Measurements from ENCODE around the gene PIEZO2.

PIEZO2 gene

DNA sequence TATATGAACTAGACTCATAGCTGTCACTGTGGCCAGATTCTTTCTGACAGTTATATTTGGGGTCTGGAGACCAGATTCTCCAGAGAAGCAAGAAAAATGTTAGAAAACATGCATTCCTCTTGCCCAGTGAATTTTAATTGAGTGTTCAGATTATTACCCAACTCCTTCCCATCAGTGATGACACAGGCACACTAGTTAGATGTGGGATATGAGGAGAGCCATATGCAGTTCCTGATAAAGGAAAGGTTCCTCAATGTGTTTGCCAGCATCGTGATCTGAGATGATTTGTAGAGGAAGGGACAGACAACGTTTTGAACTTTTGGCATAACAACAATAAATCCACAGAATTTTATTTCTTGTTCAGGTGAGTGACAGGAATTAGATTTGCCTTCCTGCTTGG is 308.6 kb downstream of the PIEZO2 start:
- Histone ChIP-seq H3K27ac (ENCODE audit: extremely low read depth, low read depth, low read length) (no peak overlapping the region), H3K4me3 (ENCODE audit: low read depth, low read length) (no peak overlapping the region), H3K9me3 (ENCODE audit: control insufficient read depth, insufficient read depth, low read depth, low read length) (no peaks in the 10 kb centered on the region), H3K36me3 (ENCODE audit: control insufficient read depth in 2 of 2, insufficient read depth in 1 of 2, low read length in 2 of 2) (no peaks in the 10 kb centered on the region), H3K4me1 (ENCODE audit: control insufficient read depth, insufficient read depth, low read length) (no peaks in the 10 kb centered on the region)
- ChIA-PET CTCF (interaction anchor here (4.0 kb wide), 1 partner anchor 11 kb away, joined by 25 read pairs; no protein-coding TSS in a partner anchor), POLR2A (no interaction called here)
- no peak for TF ChIP-seq ZNF24 (tag by site-specific recombination; IDR thresholded peaks at IDR 0.05)
- TF ChIP-seq ZIC2 (tag by site-specific recombination; IDR thresholded peaks at IDR 0.05) = no peak
- no peak for TF ChIP-seq ZNF600 (tag by site-specific recombination; IDR thresholded peaks at IDR 0.05)
- no peak for TF ChIP-seq ZNF660 (tag by site-specific recombination; IDR thresholded peaks at IDR 0.05)
- TF ChIP-seq ZNF133 (tag by site-specific recombination; IDR thresholded peaks at IDR 0.05) = no peak
- TF ChIP-seq, protein P1, sequence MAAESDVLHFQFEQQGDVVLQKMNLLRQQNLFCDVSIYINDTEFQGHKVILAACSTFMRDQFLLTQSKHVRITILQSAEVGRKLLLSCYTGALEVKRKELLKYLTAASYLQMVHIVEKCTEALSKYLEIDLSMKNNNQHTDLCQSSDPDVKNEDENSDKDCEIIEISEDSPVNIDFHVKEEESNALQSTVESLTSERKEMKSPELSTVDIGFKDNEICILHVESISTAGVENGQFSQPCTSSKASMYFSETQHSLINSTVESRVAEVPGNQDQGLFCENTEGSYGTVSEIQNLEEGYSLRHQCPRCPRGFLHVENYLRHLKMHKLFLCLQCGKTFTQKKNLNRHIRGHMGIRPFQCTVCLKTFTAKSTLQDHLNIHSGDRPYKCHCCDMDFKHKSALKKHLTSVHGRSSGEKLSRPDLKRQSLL (tag by site-specific recombination; IDR thresholded peaks at IDR 0.05) = no peak
- TF ChIP-seq ZNF621 (tag by site-specific recombination; IDR thresholded peaks at IDR 0.05) = no peak
- TF ChIP-seq SP7 (tag by site-specific recombination; IDR thresholded peaks at IDR 0.05) = no peak

- Histone ChIP-seq H3K4me1 (ENCODE audit: control insufficient read depth, insufficient read depth, low read length) (no peaks in the 10 kb centered on the region), H3K9me3 (ENCODE audit: control insufficient read depth, insufficient read depth, low read depth, low read length) (no peaks in the 10 kb centered on the region), H3K36me3 (ENCODE audit: control insufficient read depth in 2 of 2, insufficient read depth in 1 of 2, low read length in 2 of 2) (no peaks in the 10 kb centered on the region), H3K27ac (ENCODE audit: extremely low read depth, low read depth, low read length) (no peak overlapping the region), H3K4me3 (ENCODE audit: low read depth, low read length) (no peak overlapping the region)
- CTCF ChIA-PET = interaction anchor here (0.6 to 4.0 kb wide), 4 partner anchors 12 to 351 kb away, joined by 3 to 25 read pairs (median 5); no protein-coding TSS in a partner anchor
- TF ChIP-seq ZNF223 (tag by site-specific recombination; IDR thresholded peaks at IDR 0.05) (no peak), ZNF292 (tag by site-specific recombination; IDR thresholded peaks at IDR 0.05; ENCODE audit: borderline replicate concordance, low read depth) (no peak), HIC1 (tag by site-specific recombination; IDR thresholded peaks at IDR 0.05) (no peak), ZNF121 (tag by site-specific recombination; IDR thresholded peaks at IDR 0.05) (no peak), HOXA7 (CRISPR knock-in tag; IDR thresholded peaks at IDR 0.05; ENCODE audit: borderline replicate concordance) (no peak)
- TF ChIP-seq, protein P2, sequence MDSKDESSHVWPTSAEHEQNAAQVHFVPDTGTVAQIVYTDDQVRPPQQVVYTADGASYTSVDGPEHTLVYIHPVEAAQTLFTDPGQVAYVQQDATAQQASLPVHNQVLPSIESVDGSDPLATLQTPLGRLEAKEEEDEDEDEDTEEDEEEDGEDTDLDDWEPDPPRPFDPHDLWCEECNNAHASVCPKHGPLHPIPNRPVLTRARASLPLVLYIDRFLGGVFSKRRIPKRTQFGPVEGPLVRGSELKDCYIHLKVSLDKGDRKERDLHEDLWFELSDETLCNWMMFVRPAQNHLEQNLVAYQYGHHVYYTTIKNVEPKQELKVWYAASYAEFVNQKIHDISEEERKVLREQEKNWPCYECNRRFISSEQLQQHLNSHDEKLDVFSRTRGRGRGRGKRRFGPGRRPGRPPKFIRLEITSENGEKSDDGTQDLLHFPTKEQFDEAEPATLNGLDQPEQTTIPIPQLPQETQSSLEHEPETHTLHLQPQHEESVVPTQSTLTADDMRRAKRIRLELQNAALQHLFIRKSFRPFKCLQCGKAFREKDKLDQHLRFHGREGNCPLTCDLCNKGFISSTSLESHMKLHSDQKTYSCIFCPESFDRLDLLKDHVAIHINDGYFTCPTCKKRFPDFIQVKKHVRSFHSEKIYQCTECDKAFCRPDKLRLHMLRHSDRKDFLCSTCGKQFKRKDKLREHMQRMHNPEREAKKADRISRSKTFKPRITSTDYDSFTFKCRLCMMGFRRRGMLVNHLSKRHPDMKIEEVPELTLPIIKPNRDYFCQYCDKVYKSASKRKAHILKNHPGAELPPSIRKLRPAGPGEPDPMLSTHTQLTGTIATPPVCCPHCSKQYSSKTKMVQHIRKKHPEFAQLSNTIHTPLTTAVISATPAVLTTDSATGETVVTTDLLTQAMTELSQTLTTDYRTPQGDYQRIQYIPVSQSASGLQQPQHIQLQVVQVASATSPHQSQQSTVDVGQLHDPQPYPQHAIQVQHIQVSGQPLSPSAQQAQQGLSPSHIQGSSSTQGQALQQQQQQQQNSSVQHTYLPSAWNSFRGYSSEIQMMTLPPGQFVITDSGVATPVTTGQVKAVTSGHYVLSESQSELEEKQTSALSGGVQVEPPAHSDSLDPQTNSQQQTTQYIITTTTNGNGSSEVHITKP (tag by site-specific recombination; IDR thresholded peaks at IDR 0.05) = no peak
- POLR2A ChIA-PET = no interaction called here
Measured at GRCh38 chr18:10839421-10839820, 309.9 kb downstream of the PIEZO2 start.

DNA sequence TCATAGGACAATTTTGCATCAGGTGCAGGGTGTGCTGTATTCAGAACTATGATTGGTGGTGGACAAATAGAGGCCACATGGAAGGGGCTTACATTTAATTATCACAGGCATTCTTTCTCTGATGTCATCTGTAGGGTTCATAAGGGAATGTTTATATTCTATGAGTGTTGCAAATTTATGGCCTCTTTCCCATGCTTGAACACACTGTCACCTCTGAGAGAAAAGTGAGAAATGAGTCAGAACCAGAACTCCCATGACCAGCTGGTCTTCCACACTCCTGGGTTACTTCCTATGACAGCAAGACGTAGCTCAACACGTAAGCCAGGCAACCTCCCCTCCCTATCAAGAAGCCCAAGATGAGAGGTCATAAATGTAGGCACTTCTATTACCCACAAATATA is 310.8 kb downstream of the PIEZO2 start:
- ChIA-PET CTCF (interaction anchor here (0.6 to 4.0 kb wide), 4 partner anchors 13 to 473 kb away, joined by 3 to 25 read pairs (median 3); no protein-coding TSS in a partner anchor), POLR2A (no interaction called here)
- Histone ChIP-seq H3K27ac (ENCODE audit: extremely low read depth, low read depth, low read length) (no peak overlapping the region), H3K36me3 (ENCODE audit: control insufficient read depth in 2 of 2, insufficient read depth in 1 of 2, low read length in 2 of 2) (no peaks in the 10 kb centered on the region), H3K9me3 (ENCODE audit: control insufficient read depth, insufficient read depth, low read depth, low read length) (no peaks in the 10 kb centered on the region), H3K4me3 (ENCODE audit: low read depth, low read length) (no peak overlapping the region), H3K4me1 (ENCODE audit: control insufficient read depth, insufficient read depth, low read length) (no peaks in the 10 kb centered on the region)
- TF ChIP-seq ZNF701 (tag by site-specific recombination; IDR thresholded peaks at IDR 0.05) (no peak), ZNF10 (tag by site-specific recombination; IDR thresholded peaks at IDR 0.05) (no peak), ZNF560 (tag by site-specific recombination; IDR thresholded peaks at IDR 0.05; ENCODE audit: borderline replicate concordance) (no peak), ZFP41 (tag by site-specific recombination; IDR thresholded peaks at IDR 0.05; ENCODE audit: borderline replicate concordance) (no peak), ZNF341 (tag by site-specific recombination; IDR thresholded peaks at IDR 0.05; ENCODE audit: low read depth) (no peak), GLI2 (tag by site-specific recombination; IDR thresholded peaks at IDR 0.05; ENCODE audit: borderline replicate concordance, low read depth) (no peak)
